ENCODE results near the gene RNF150.

- TF ChIP-seq CTCF (IDR thresholded peaks at IDR 0.05) (no peak), EP300 (IDR thresholded peaks at IDR 0.05) (no peak)
Observed at GRCh38 chr4:141004823-141005222, 128.4 kb downstream of the RNF150 start.
